ENCODE measurements around the gene EYA2. TPM values are rescaled to one million over a fixed set of nuclear protein-coding genes. Genes with fewer than 3 reads are reported as not detected.
A peak's percentile ranks its signal among the peaks of the same experiment; 100 is the strongest.

The EYA2 gene
- polyA plus RNA-seq, 1 experiment = 4.0 TPM

DNA sequence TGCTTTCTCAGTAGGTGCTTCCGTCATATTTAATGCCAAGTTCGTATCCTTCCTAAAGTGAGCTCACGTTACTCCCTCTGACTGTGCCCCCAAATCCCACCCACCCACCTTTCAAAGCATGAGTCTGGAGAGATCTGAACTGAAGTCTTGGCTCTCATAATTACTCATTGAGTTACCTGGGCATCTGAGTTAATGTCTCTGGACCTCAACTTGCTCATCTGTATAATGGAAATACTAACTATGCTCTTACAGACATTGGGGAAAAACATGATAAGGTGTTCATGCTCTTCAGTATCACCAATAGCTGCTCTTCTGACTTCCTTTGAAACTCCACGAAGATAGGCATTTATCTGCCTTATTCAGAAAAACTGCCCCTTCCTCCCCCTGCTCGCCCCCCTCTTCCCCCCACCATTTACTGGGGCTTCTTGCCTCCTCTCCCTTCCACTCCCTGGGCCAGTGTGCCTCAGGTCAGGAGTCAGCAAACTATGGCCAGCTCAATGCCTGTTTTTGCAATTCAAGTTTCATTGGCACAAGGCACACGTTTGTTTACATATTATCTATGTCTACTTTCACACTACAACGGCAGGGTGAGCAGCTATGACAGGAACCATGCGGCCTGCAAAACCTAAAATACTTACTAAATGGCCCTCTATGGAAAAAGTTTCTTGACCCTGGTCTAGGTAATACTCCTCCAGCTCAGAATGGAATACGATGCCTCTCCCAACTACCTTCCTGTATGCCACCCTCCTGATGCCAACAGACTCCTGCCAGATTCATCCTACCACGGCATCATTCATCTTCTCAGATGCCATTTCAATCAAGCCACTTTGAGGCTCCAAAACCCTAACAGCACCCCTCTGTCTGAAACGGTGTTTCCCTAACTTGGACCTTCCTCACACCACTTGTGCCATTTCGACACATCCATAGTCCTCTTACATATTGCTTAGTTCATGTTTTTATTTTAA lies 323.1 kb downstream of the EYA2 start:
- Histone ChIP-seq H3K27me3 (ENCODE audit: control insufficient read depth, insufficient read depth, low read length) (no peaks in the 10 kb centered on the region), H3K27ac (ENCODE audit: low read depth, low read length) (no peak overlapping the region), H3K4me3 (ENCODE audit: low read depth, low read length) (no peak overlapping the region), H3K9me3 (ENCODE audit: control insufficient read depth, insufficient read depth, low read length) (no peaks in the 10 kb centered on the region)
- TF ChIP-seq, protein P1, sequence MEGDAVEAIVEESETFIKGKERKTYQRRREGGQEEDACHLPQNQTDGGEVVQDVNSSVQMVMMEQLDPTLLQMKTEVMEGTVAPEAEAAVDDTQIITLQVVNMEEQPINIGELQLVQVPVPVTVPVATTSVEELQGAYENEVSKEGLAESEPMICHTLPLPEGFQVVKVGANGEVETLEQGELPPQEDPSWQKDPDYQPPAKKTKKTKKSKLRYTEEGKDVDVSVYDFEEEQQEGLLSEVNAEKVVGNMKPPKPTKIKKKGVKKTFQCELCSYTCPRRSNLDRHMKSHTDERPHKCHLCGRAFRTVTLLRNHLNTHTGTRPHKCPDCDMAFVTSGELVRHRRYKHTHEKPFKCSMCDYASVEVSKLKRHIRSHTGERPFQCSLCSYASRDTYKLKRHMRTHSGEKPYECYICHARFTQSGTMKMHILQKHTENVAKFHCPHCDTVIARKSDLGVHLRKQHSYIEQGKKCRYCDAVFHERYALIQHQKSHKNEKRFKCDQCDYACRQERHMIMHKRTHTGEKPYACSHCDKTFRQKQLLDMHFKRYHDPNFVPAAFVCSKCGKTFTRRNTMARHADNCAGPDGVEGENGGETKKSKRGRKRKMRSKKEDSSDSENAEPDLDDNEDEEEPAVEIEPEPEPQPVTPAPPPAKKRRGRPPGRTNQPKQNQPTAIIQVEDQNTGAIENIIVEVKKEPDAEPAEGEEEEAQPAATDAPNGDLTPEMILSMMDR (IDR thresholded peaks at IDR 0.05; ENCODE audit: low read depth, low read length) = no peak
- CTCF ChIA-PET = interaction anchor here (0.5 to 6.8 kb wide), 6 partner anchors 11 to 344 kb away, joined by 3 to 52 read pairs (median 5); no protein-coding TSS in a partner anchor
- no peak for DNase-seq (ENCODE audit: low read depth, low spot score)
- POLR2A ChIA-PET = no interaction called here

DNA sequence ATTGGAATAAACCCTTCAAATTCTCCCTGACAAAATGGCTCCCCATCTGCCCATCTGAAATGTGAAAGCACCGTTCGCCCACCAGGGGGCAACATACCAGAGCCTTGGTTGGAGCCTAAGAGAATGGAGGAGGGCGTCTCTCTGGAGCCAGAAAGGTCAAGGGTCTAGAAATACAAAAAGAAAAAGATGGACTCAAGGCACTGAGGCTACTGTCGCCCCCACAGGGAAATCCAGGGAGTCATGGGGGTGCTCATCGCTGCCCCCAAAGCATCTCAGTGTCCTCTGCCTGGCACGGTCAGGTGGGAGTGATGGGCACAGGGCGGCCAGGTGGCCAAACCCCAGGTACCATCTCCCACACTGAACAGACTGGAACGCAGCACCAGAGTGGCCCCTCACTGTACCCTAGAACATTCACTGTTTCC lies 325.5 kb downstream of the EYA2 start:
- TF ChIP-seq, protein P1 (IDR thresholded peaks at IDR 0.05; ENCODE audit: low read depth, low read length) = peak; percentile 64
- DNase-seq (ENCODE audit: low read depth, low spot score) = no peak
- H3K27me3 ChIP-seq (ENCODE audit: control insufficient read depth, insufficient read depth, low read length) = no peaks in the 10 kb centered on the region
- POLR2A ChIA-PET = no interaction called here
- H3K27ac ChIP-seq (ENCODE audit: low read depth, low read length) = no peak overlapping the region
- CTCF ChIA-PET = interaction anchor here (0.8 to 6.8 kb wide), 6 partner anchors 8 to 401 kb away, joined by 3 to 52 read pairs (median 4); no protein-coding TSS in a partner anchor
- no peak overlapping the region for H3K4me3 ChIP-seq (ENCODE audit: low read depth, low read length)
- H3K9me3 ChIP-seq (ENCODE audit: control insufficient read depth, insufficient read depth, low read length) = no peaks in the 10 kb centered on the region

DNA sequence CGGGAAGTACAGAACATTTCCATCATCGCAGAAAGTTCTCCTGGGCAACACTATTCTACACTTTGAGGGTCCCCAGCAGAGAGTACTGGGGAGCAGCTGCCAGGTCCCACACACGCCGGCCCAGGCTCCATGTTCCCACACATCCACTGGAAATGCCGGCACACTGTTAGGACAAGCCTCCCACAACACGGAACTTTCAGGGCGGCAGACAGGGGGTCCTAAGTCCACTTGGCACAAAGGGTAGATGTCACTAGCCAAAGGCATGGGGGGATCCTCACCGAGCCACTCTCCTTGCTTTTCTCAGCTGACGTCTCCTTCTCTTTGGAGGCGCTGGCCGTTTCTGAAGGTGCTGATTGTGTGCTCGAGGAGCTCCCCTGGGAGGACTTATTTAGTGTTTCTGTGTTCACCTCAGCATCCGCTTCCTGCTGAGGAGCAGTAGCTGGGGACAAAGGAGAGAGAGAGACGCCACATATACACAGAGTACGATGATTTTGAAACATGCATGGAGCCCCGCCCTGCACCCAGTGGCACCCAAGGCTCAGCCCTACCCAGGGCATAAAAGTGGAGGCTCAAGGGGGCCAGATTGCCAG lies 326.5 kb downstream of the EYA2 start:
- DNase-seq (ENCODE audit: low read depth, low spot score) = no peak
- no peaks in the 10 kb centered on the region for H3K9me3 ChIP-seq (ENCODE audit: control insufficient read depth, insufficient read depth, low read length)
- CTCF ChIA-PET = interaction anchor here (1.0 to 6.8 kb wide), 4 partner anchors 15 to 468 kb away, joined by 3 to 52 read pairs (median 4); no protein-coding TSS in a partner anchor
- no peaks in the 10 kb centered on the region for H3K27me3 ChIP-seq (ENCODE audit: control insufficient read depth, insufficient read depth, low read length)
- TF ChIP-seq, protein P1 (IDR thresholded peaks at IDR 0.05; ENCODE audit: low read depth, low read length) = no peak
- POLR2A ChIA-PET = interaction anchor here (0.6 kb wide), 1 partner anchor 53 kb away, joined by 3 read pairs; no protein-coding TSS in a partner anchor
- H3K4me3 ChIP-seq (ENCODE audit: low read depth, low read length) = no peak overlapping the region
- no peak overlapping the region for H3K27ac ChIP-seq (ENCODE audit: low read depth, low read length)

DNA sequence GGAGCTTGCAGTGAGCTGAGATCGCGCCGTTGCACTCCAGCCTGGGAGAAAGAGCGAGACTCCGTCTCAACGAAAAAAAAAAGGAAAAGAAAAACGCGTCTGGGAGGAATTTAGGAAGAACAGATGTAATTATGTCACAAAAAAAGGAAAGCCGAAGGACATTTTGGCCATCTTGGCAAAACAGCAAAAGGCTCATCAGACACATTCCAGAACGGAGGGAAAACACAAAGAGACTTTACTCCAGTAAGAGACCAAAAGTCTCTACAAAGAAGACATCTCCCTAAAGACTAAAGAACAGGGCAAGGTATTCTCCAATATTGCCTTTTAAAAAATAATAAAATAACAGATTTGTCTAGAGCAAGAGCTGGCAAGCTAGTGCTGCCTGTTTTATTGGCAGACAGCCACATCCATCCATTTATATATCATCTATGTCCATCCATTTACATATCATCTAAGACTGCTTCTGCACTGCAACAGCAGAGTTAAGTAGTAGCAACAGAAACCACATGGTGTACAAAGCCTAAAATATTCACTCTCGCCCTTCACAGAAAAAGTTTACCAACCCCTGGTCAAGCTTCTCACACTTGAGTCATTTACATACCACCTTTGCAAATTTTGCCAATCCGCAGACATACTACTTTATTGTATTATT lies 328.0 kb downstream of the EYA2 start:
- H3K27me3 ChIP-seq (ENCODE audit: control insufficient read depth, insufficient read depth, low read length) = no peaks in the 10 kb centered on the region
- ChIA-PET CTCF (interaction anchor here (0.7 to 6.8 kb wide), 3 partner anchors 26 to 161 kb away, joined by 3 to 52 read pairs (median 15); no protein-coding TSS in a partner anchor), POLR2A (no interaction called here)
- H3K9me3 ChIP-seq (ENCODE audit: control insufficient read depth, insufficient read depth, low read length) = no peaks in the 10 kb centered on the region
- no peak overlapping the region for H3K4me3 ChIP-seq (ENCODE audit: low read depth, low read length)
- TF ChIP-seq, protein P1 (IDR thresholded peaks at IDR 0.05; ENCODE audit: low read depth, low read length) = no peak
- H3K27ac ChIP-seq (ENCODE audit: low read depth, low read length) = no peak overlapping the region
- DNase-seq (ENCODE audit: low read depth, low spot score) = no peak
